Sigmoid colon (tissue), 7 donors: ENCODE measurements around the gene C8A. TPM values are rescaled to one million over a fixed set of nuclear protein-coding genes. Genes with fewer than 3 reads are reported as not detected.

Source experiments
- DNase-seq: peaks from one replicate; pipeline ENCODE4 v3.0.0-alpha.2; 2019
- H3K27ac ChIP-seq, 4 donors: fragments of 200-600 bp; sonication (generic); one replicate each; pipeline ENCODE4 v1.5.1; 2016 to 2019; ENCODE audit warnings: mild to moderate bottlenecking in 1 of 4
- H3K27me3 ChIP-seq, 3 donors: fragments of 200-600 bp; sonication (generic); one replicate each; pipeline ENCODE4 v1.5.1; 2019; ENCODE audit warnings: mild to moderate bottlenecking in 1 of 3
- H3K36me3 ChIP-seq, 4 donors: fragments of 200-600 bp; sonication (generic); one replicate each; pipeline ENCODE4 v1.5.1; 2016 to 2019
- H3K4me1 ChIP-seq, 4 donors: fragments of 200-600 bp; sonication (generic); one replicate each; pipeline ENCODE4 v1.5.1; 2017 to 2019
- H3K4me3 ChIP-seq, 4 donors: fragments of 200-600 bp; sonication (generic); one replicate each; pipeline ENCODE4 v1.5.1; 2017 to 2019; ENCODE audit warnings: mild to moderate bottlenecking in 2 of 4, moderate library complexity in 1 of 4
- H3K9me3 ChIP-seq, 4 donors: fragments of 200-600 bp in 3 of 4; sonication (generic) in 3 of 4; one replicate each; pipeline versions ENCODE4 v1.5.1 to v1.6.1; 2013 to 2019
- CTCF ChIP-seq, 4 experiments: fragments of 450-650 bp in 3 of 4; fragments of 200-600 bp in 1 of 4; IDR thresholded peaks; one replicate each; pipeline ENCODE4 v1.5.1; 2016 to 2019; ENCODE audit warnings: antibody characterized with exemption in 4 of 4, mild to moderate bottlenecking in 3 of 4, moderate library complexity in 2 of 4
- EP300 ChIP-seq, 4 donors: sonication (generic); formaldehyde crosslinking; IDR thresholded peaks; one replicate each; pipeline ENCODE4 v1.6.1; 2017; ENCODE audit warnings: antibody characterized with exemption in 4 of 4
- POLR2A ChIP-seq, 2 donors: fragments of 450-650 bp; IDR thresholded peaks; one replicate each; pipeline ENCODE4 v1.6.1; 2016; ENCODE audit warnings: antibody characterized with exemption in 2 of 2, mild to moderate bottlenecking in 2 of 2, moderate library complexity in 2 of 2
- POLR2AphosphoS5 ChIP-seq, 4 donors: sonication (generic); formaldehyde crosslinking; IDR thresholded peaks; one replicate each; pipeline ENCODE4 v1.6.1; 2017; ENCODE audit warnings: antibody characterized with exemption in 4 of 4
- WGBS, 2 donors: extraction: QIAGEN DNeasy Blood & Tissue Kit; methylation state at CpG; one replicate each; pipeline ENCODE4 v1.1.7; 2013; 5-methylcytosine and 5-hydroxymethylcytosine counted together
- intact Hi-C: fragments of 100-400 bp; cut with DNase I; formaldehyde crosslinking; loops from one replicate; pipeline ENCODE4 v1.15.1; 2023
- polyA plus RNA-seq, 3 donors: library from polyadenylated mRNA; stranded (reverse); fragments of 200-250 nt; gene quantifications; one replicate each; pipeline ENCODE4 v1.2.3, GENCODE V29; 2013
- total RNA-seq, 4 donors: library from RNA; depleted of rRNA; stranded (reverse); fragments of >200 nt; gene quantifications; one replicate each; pipeline ENCODE4 v1.1.0, GENCODE V29; 2016
- donor health status: healthy with polysubstance abuse.
- donor health status: Bipolar disorder and iron deficiency.
- donor health status: healthy.

The C8A gene
- total and polyA plus RNA-seq, 7 donors = not detected

- 0% methylated on average over 1 of the region's 1 CpG for WGBS, 2 donors
- no peaks in the 10 kb centered on the region for H3K27me3 ChIP-seq
- no peak overlapping the region for H3K27ac ChIP-seq
- H3K9me3 ChIP-seq = no peaks in the 10 kb centered on the region
- no peak for DNase-seq
- peaks cover 0 to 3% (median 0%) of the 10 kb centered on the region in 4 donors for H3K4me1 ChIP-seq
- no peak for TF ChIP-seq EP300 (IDR thresholded peaks at IDR 0.05)
- no peak for TF ChIP-seq POLR2A (IDR thresholded peaks at IDR 0.05)
- no peak for TF ChIP-seq CTCF (IDR thresholded peaks at IDR 0.05)
- no peak for TF ChIP-seq POLR2AphosphoS5 (IDR thresholded peaks at IDR 0.05)
- intact Hi-C loops = no loop called here
- no peak overlapping the region for H3K4me3 ChIP-seq
- no peaks in the 10 kb centered on the region for H3K36me3 ChIP-seq
Observed at GRCh38 chr1:56821462-56821797, 33.2 kb upstream of the C8A start.

- H3K4me1 ChIP-seq = peaks cover 0 to 3% (median 0%) of the 10 kb centered on the region in 4 donors
- WGBS, 2 donors = 70 to 72% methylated on average over 2 of the region's 2 CpGs
- no peaks in the 10 kb centered on the region for H3K27me3 ChIP-seq
- intact Hi-C loops = no loop called here
- no peak overlapping the region for H3K4me3 ChIP-seq
- TF ChIP-seq EP300 (IDR thresholded peaks at IDR 0.05) (no peak), CTCF (IDR thresholded peaks at IDR 0.05) (no peak), POLR2AphosphoS5 (IDR thresholded peaks at IDR 0.05) (no peak), POLR2A (IDR thresholded peaks at IDR 0.05) (no peak)
- no peaks in the 10 kb centered on the region for H3K36me3 ChIP-seq
- no peak overlapping the region for H3K27ac ChIP-seq
- no peak for DNase-seq
- H3K9me3 ChIP-seq = no peaks in the 10 kb centered on the region
Observed at GRCh38 chr1:56824271-56824670, 30.3 kb upstream of the C8A start.

- WGBS, 2 donors = 84 to 92% methylated on average over 1 of the region's 1 CpG
- Histone ChIP-seq H3K36me3 (no peaks in the 10 kb centered on the region), H3K4me1 (peaks cover 0 to 3% (median 0%) of the 10 kb centered on the region in 4 donors), H3K9me3 (no peaks in the 10 kb centered on the region), H3K27ac (no peak overlapping the region), H3K27me3 (no peaks in the 10 kb centered on the region), H3K4me3 (no peak overlapping the region)
- intact Hi-C loops = no loop called here
- TF ChIP-seq POLR2A (IDR thresholded peaks at IDR 0.05) = no peak
- no peak for TF ChIP-seq EP300 (IDR thresholded peaks at IDR 0.05)
- TF ChIP-seq POLR2AphosphoS5 (IDR thresholded peaks at IDR 0.05) = no peak
- no peak for TF ChIP-seq CTCF (IDR thresholded peaks at IDR 0.05)
- no peak for DNase-seq
Observed at GRCh38 chr1:56824938-56825337, 29.7 kb upstream of the C8A start.

- intact Hi-C loops = no loop called here
- 84 to 95% methylated on average over 4 of the region's 4 CpGs for WGBS, 2 donors
- H3K4me3 ChIP-seq = no peak overlapping the region
Observed at GRCh38 chr1:56825436-56825835, 29.2 kb upstream of the C8A start.

More at GRCh38 chr1:56825436-56825835, 29.2 kb upstream of the C8A start:
- H3K27ac ChIP-seq = no peak overlapping the region
- peaks cover 0 to 3% (median 0%) of the 10 kb centered on the region in 4 donors for H3K4me1 ChIP-seq
- TF ChIP-seq POLR2AphosphoS5 (IDR thresholded peaks at IDR 0.05) (no peak), POLR2A (IDR thresholded peaks at IDR 0.05) (no peak), CTCF (IDR thresholded peaks at IDR 0.05) (no peak), EP300 (IDR thresholded peaks at IDR 0.05) (no peak)
- H3K9me3 ChIP-seq = no peaks in the 10 kb centered on the region
- H3K36me3 ChIP-seq = no peaks in the 10 kb centered on the region
- H3K27me3 ChIP-seq = no peaks in the 10 kb centered on the region
- DNase-seq = no peak
